Glomerular endothelial cell (primary cell): Measurements from ENCODE around the gene ARHGAP19. TPM values are rescaled to one million over a fixed set of nuclear protein-coding genes. Genes with fewer than 3 reads are reported as not detected.

Experiments used
- DNase-seq: peaks from one replicate; pipeline ENCODE4 v3.0.0-alpha.2; 2011; ENCODE audit warnings: low read depth, low spot score; ENCODE audit errors: extremely low read depth
- total RNA-seq: library from RNA; depleted of rRNA; stranded (reverse); fragments of >200 nt; gene quantifications from 2 replicates; pipeline ENCODE4 v1.2.3, GENCODE V29; 2015

ARHGAP19 gene
- total RNA-seq, 1 donor from 2014 or later, result 9.2 TPM

- DNase-seq, result no peak
Measured at GRCh38 chr10:97174941-97175340, 117.5 kb downstream of the ARHGAP19 start.

GRCh38 chr10:97174276-97174775 lies 118.1 kb downstream of the ARHGAP19 start:
- DNase-seq, result no peak

- DNase-seq, result no peak
Measured at GRCh38 chr10:97173036-97173435, 119.4 kb downstream of the ARHGAP19 start.

Other genes starting within 250 kb of the ARHGAP19 start
- gene SLIT1, start 106.7 kb downstream of the ARHGAP19 start, total RNA-seq, result not detected in 2 replicates
- gene FRAT1, start 26.6 kb upstream of the ARHGAP19 start, total RNA-seq, result 3.3 and 5.7 TPM in 2 replicates
- 10.3 and 10.6 TPM in 2 replicates for gene FRAT2, start 42.1 kb upstream of the ARHGAP19 start, total RNA-seq
- 16.5 and 33.0 TPM in 2 replicates for gene RRP12, start 108.7 kb upstream of the ARHGAP19 start, total RNA-seq
- 414 and 482 TPM in 2 replicates for gene PGAM1, start 133.6 kb upstream of the ARHGAP19 start, total RNA-seq
- 40.2 and 41.5 TPM in 2 replicates for gene EXOSC1, start 153.4 kb upstream of the ARHGAP19 start, total RNA-seq
- gene ZDHHC16, start 153.5 kb upstream of the ARHGAP19 start, total RNA-seq, result 39.3 and 61.9 TPM in 2 replicates
- gene MMS19, start 205.8 kb upstream of the ARHGAP19 start, total RNA-seq, result 145 and 147 TPM in 2 replicates
- gene UBTD1, start 206.3 kb upstream of the ARHGAP19 start, total RNA-seq, result 105 and 111 TPM in 2 replicates